ENCODE results near the gene USP12. TPM values are rescaled to one million over a fixed set of nuclear protein-coding genes. Genes with fewer than 3 reads are reported as not detected.

The USP12 gene
- total RNA-seq, 1 donor from 2014 or later = 32.6 TPM

DNA sequence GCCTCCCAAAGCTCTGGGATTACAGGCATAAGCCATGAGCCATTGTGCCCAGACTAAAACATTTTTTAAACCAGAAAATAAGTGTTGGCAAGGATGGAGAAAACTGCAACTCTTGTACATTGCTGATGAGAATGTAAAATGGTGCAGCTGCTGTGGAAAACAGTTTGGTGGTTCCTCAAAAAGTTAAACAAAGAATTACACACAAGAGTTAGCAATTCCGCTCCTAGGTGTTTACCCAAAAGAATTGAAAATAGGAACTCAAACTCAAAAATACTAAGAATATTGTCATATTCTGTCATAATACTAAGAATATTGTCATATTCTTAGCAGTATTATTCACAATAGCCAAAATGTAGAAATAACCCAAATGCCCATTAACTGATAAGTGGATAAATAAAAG is 39.7 kb upstream of the USP12 start:
- no peak for DNase-seq (ENCODE audit: extremely low spot score, unreplicated experiment)
- no peak overlapping the region for H3K27ac Mint-ChIP-seq (ENCODE audit: unreplicated experiment)
- H3K4me3 Mint-ChIP-seq (ENCODE audit: unreplicated experiment) = no peak overlapping the region
- TF ChIP-seq, protein P1, sequence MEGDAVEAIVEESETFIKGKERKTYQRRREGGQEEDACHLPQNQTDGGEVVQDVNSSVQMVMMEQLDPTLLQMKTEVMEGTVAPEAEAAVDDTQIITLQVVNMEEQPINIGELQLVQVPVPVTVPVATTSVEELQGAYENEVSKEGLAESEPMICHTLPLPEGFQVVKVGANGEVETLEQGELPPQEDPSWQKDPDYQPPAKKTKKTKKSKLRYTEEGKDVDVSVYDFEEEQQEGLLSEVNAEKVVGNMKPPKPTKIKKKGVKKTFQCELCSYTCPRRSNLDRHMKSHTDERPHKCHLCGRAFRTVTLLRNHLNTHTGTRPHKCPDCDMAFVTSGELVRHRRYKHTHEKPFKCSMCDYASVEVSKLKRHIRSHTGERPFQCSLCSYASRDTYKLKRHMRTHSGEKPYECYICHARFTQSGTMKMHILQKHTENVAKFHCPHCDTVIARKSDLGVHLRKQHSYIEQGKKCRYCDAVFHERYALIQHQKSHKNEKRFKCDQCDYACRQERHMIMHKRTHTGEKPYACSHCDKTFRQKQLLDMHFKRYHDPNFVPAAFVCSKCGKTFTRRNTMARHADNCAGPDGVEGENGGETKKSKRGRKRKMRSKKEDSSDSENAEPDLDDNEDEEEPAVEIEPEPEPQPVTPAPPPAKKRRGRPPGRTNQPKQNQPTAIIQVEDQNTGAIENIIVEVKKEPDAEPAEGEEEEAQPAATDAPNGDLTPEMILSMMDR (IDR thresholded peaks at IDR 0.05) = no peak
- H3K4me1 Mint-ChIP-seq (ENCODE audit: unreplicated experiment) = no peaks in the 10 kb centered on the region
- H3K36me3 Mint-ChIP-seq (ENCODE audit: unreplicated experiment) = no peaks in the 10 kb centered on the region
- no peaks in the 10 kb centered on the region for H3K9me3 Mint-ChIP-seq (ENCODE audit: unreplicated experiment)
- peaks cover 25% of the 10 kb centered on the region for H3K27me3 Mint-ChIP-seq (ENCODE audit: unreplicated experiment)

DNA sequence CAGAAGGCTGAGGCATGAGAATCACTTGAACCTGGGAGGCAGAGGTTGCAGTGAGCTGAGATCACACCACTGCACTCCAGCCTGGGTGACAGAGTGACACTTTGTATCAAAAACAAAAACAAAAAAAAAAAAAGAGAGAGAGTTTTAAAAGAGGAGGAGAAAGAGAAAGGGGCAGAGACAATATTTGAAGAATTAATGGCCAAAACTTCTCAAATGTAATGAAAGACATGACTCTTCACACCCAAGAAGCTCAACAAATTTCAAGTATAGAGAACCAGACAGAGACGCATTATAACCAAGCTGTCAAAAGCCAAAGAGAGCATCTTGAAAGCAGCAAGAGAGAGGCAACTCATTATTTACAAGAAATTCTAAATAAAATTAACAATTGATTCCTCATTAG is 36.9 kb upstream of the USP12 start:
- Mint-ChIP-seq H3K4me1 (ENCODE audit: unreplicated experiment) (no peaks in the 10 kb centered on the region), H3K36me3 (ENCODE audit: unreplicated experiment) (no peaks in the 10 kb centered on the region), H3K27me3 (ENCODE audit: unreplicated experiment) (peaks cover 42% of the 10 kb centered on the region), H3K9me3 (ENCODE audit: unreplicated experiment) (no peaks in the 10 kb centered on the region), H3K4me3 (ENCODE audit: unreplicated experiment) (no peak overlapping the region), H3K27ac (ENCODE audit: unreplicated experiment) (no peak overlapping the region)
- TF ChIP-seq, protein P1 (IDR thresholded peaks at IDR 0.05) = no peak
- DNase-seq (ENCODE audit: extremely low spot score, unreplicated experiment) = no peak

DNA sequence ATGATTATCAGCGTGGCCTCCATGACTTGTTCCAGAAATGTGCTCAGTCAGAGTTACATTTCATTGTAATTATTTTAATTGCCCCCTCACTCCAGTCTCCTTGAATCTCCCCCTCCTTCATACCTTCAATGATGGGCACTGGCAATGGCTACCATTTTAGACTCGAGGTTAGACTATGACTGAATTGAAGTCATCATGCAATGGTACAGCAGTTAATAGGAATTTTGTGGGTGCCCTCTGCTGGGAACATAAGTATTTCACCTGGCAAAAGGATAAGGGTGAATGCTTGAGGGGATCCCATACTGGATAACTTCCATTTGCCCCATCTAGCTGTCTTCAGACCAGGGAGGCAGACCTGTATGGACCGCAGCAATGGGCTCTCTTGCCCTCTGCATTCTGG is 32.2 kb upstream of the USP12 start:
- no peaks in the 10 kb centered on the region for H3K9me3 Mint-ChIP-seq (ENCODE audit: unreplicated experiment)
- no peak for DNase-seq (ENCODE audit: extremely low spot score, unreplicated experiment)
- H3K27ac Mint-ChIP-seq (ENCODE audit: unreplicated experiment) = no peak overlapping the region
- H3K4me3 Mint-ChIP-seq (ENCODE audit: unreplicated experiment) = no peak overlapping the region
- no peaks in the 10 kb centered on the region for H3K4me1 Mint-ChIP-seq (ENCODE audit: unreplicated experiment)
- no peaks in the 10 kb centered on the region for H3K36me3 Mint-ChIP-seq (ENCODE audit: unreplicated experiment)
- peaks cover 41% of the 10 kb centered on the region for H3K27me3 Mint-ChIP-seq (ENCODE audit: unreplicated experiment)
- TF ChIP-seq, protein P1 (IDR thresholded peaks at IDR 0.05) = peak; percentile 35

DNA sequence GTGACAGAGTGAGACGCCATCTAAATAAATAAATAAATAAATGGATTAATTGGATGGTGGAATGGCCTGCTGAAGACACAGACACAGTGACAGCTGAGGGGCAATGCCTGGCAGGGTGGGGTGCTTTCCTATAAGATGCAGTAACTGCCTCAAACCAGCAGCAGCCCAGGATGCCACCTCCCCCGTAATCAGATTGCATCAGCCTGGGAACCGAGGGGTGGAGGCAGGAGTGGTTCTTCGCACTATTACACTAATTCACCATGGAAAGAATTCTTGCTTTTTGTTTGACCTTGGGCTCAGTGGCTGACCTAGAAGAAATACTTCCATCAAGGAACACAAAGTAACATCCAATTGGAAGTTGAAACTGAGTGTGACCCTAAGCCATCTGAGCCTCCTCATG is 31.6 kb upstream of the USP12 start:
- Mint-ChIP-seq H3K27me3 (ENCODE audit: unreplicated experiment) (peaks cover 36% of the 10 kb centered on the region), H3K27ac (ENCODE audit: unreplicated experiment) (no peak overlapping the region), H3K9me3 (ENCODE audit: unreplicated experiment) (peaks cover under 1% of the 10 kb centered on the region), H3K36me3 (ENCODE audit: unreplicated experiment) (no peaks in the 10 kb centered on the region), H3K4me1 (ENCODE audit: unreplicated experiment) (no peaks in the 10 kb centered on the region), H3K4me3 (ENCODE audit: unreplicated experiment) (no peak overlapping the region)
- DNase-seq (ENCODE audit: extremely low spot score, unreplicated experiment) = no peak
- TF ChIP-seq, protein P1 (IDR thresholded peaks at IDR 0.05) = no peak

DNA sequence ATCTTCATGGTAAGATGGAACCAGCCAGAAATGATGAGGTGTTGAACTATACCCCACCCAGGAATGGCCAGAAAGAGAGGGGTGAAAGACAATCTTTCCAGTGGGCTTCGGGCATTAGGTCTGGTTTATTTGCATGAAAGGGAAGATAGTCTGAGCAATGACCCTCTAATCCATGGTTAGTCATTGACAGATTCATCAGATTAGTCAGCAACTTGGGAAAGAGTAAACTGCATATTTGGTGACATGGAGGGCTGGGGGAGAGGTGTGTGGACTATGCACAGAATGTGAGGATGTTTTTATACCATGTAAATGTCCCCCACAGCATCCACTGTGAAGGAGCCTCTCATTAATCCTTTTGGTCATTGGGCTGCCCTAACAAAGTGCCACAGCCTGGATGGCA is 30.1 kb upstream of the USP12 start:
- Mint-ChIP-seq H3K27me3 (ENCODE audit: unreplicated experiment) (peaks cover 24% of the 10 kb centered on the region), H3K4me1 (ENCODE audit: unreplicated experiment) (no peaks in the 10 kb centered on the region), H3K9me3 (ENCODE audit: unreplicated experiment) (peaks cover 9% of the 10 kb centered on the region), H3K36me3 (ENCODE audit: unreplicated experiment) (peaks cover 3% of the 10 kb centered on the region), H3K4me3 (ENCODE audit: unreplicated experiment) (no peak overlapping the region), H3K27ac (ENCODE audit: unreplicated experiment) (no peak overlapping the region)
- DNase-seq (ENCODE audit: extremely low spot score, unreplicated experiment) = no peak
- TF ChIP-seq, protein P1 (IDR thresholded peaks at IDR 0.05) = no peak
